A549 (cell line): ENCODE results near the gene MTPN. TPM values are rescaled to one million over a fixed set of nuclear protein-coding genes. Genes with fewer than 3 reads are reported as not detected.

ENCODE experiments used
- ATAC-seq, 2 experiments: fragments of 200-7000 bp in 1 of 2; fragments of >200 bp in 1 of 2; cut with Nextera tagmentation in 1 of 2; cut with Tn5 transposase in 1 of 2; 3 replicates each; pipeline versions ENCODE4 v1.8.0 to v1.9.1; 2018 to 2020; ENCODE audit warnings: mild to moderate bottlenecking in 1 of 2, moderate library complexity in 1 of 2
- CTCF ChIA-PET: fragments of 300-600 bp; sonication (Branson Sonifier 250); formaldehyde crosslinking; extraction: SDS; loops from one replicate; lab custom pipeline; 2021; ENCODE audit warnings: antibody characterized with exemption, inconsistent platforms; lab: Yijun Ruan, JAX
- POLR2A ChIA-PET: fragments of 350-600 bp; formaldehyde crosslinking; extraction: SDS; loops from one replicate; lab custom pipeline; 2021; ENCODE audit warnings: antibody characterized with exemption, inconsistent platforms; lab: Yijun Ruan, JAX
- DNase-seq, 2 experiments: peaks; one replicate each; pipeline versions ENCODE4 v3.0.0 to v3.0.0-alpha.2; 2011 to 2016; ENCODE audit warnings: low read depth in 1 of 2, low spot score in 1 of 2
- FAIRE-seq: peaks from 2 replicates; lab custom pipeline; 2011; peaks lifted over from hg19 to GRCh38; lab: Jason Lieb, UNC
- H3K27ac ChIP-seq, 2 experiments: fragments of >200 bp; sonication (Bioruptor Twin); formaldehyde crosslinking; 3 replicates each; pipeline ENCODE4 v1.5.1; 2016 to 2017
- H3K4me1 ChIP-seq: fragments of >200 bp; sonication (Bioruptor Twin); formaldehyde crosslinking; 3 replicates; pipeline ENCODE4 v1.6.1; 2016
- H3K4me2 ChIP-seq: fragments of >200 bp; sonication (Bioruptor Twin); formaldehyde crosslinking; 3 replicates; pipeline ENCODE4 v1.6.1; 2016
- H3K4me3 ChIP-seq: fragments of >200 bp; sonication (Bioruptor Twin); formaldehyde crosslinking; 3 replicates; pipeline ENCODE4 v1.5.1; 2016
- H3K9me3 ChIP-seq: fragments of >200 bp; sonication (Bioruptor Twin); formaldehyde crosslinking; 3 replicates; pipeline ENCODE4 v1.6.1; 2016
- CBX2 ChIP-seq: fragments of 200-600 bp; sonication (generic); IDR thresholded peaks from 2 replicates; pipeline ENCODE4 v1.6.1; 2016; ENCODE audit warnings: low read depth, mild to moderate bottlenecking, borderline replicate concordance
- CEBPB ChIP-seq, 2 experiments: fragments of >200 bp in 1 of 2; sonication (Bioruptor Twin) in 1 of 2; formaldehyde crosslinking in 1 of 2; IDR thresholded peaks; 2 replicates each; pipeline ENCODE4 v1.6.1; 2012 to 2016
- CHD4 ChIP-seq: fragments of 200-600 bp; sonication (generic); IDR thresholded peaks from 2 replicates; pipeline ENCODE4 v1.6.1; 2016; ENCODE audit warnings: antibody characterized with exemption, mild to moderate bottlenecking, borderline replicate concordance
- FOSB ChIP-seq: fragments of 250-450 bp; sonication (Bioruptor Pico); IDR thresholded peaks from 2 replicates; pipeline ENCODE4 v1.5.0; 2020; ENCODE audit warnings: mild to moderate bottlenecking, moderate library complexity
- FOSL2 ChIP-seq, 2 experiments: fragments of 450-650 bp in 1 of 2; fragments of >200 bp in 1 of 2; sonication (Bioruptor Twin) in 1 of 2; formaldehyde crosslinking; IDR thresholded peaks; 2 replicates each; pipeline versions ENCODE4 v1.5.0 to v1.6.1; 2016 to 2020; ENCODE audit warnings: mild to moderate bottlenecking in 1 of 2, moderate library complexity in 1 of 2
- FOXS1 ChIP-seq: fragments of 250-450 bp; sonication (Bioruptor Pico); IDR thresholded peaks from 2 replicates; pipeline ENCODE4 v1.5.0; 2020; ENCODE audit warnings: mild to moderate bottlenecking, moderate library complexity
- HDAC2 ChIP-seq: fragments of 200-600 bp; sonication (generic); IDR thresholded peaks from 2 replicates; pipeline ENCODE4 v1.6.1; 2016
- HOXB13 ChIP-seq: fragments of 250-450 bp; sonication (Bioruptor Pico); IDR thresholded peaks from 2 replicates; pipeline ENCODE4 v1.5.0; 2020; ENCODE audit warnings: low read depth, mild to moderate bottlenecking, moderate library complexity
- KDM5A ChIP-seq: fragments of 200-600 bp; sonication (generic); IDR thresholded peaks from 2 replicates; pipeline ENCODE4 v1.6.1; 2016; ENCODE audit warnings: antibody characterized with exemption, mild to moderate bottlenecking
- NPAS2 ChIP-seq: fragments of 250-450 bp; sonication (Bioruptor Pico); IDR thresholded peaks from 2 replicates; pipeline ENCODE4 v1.8.0; 2022; ENCODE audit warnings: mild to moderate bottlenecking, moderate library complexity, borderline replicate concordance
- PBX3 ChIP-seq: IDR thresholded peaks from 2 replicates; pipeline ENCODE4 v1.6.1; 2012
- POLR2A ChIP-seq: IDR thresholded peaks from 2 replicates; pipeline ENCODE4 v1.6.1; 2012; ENCODE audit warnings: mild to moderate bottlenecking, low read length
- RNF2 ChIP-seq: fragments of 200-600 bp; sonication (generic); IDR thresholded peaks from 2 replicates; pipeline ENCODE4 v1.6.1; 2016; ENCODE audit warnings: low read depth, mild to moderate bottlenecking, antibody characterized with exemption, moderate library complexity, borderline replicate concordance
- SMC3 ChIP-seq: fragments of >200 bp; sonication (Bioruptor Twin); formaldehyde crosslinking; IDR thresholded peaks from 3 replicates; pipeline ENCODE4 v1.6.1; 2018; ENCODE audit warnings: inconsistent platforms
- SREBF2 ChIP-seq: fragments of 450-650 bp; IDR thresholded peaks from 2 replicates; pipeline ENCODE4 v1.6.1; 2014; ENCODE audit warnings: mild to moderate bottlenecking, moderate library complexity
- TFCP2L1 ChIP-seq: fragments of 250-450 bp; sonication (Bioruptor Pico); IDR thresholded peaks from 2 replicates; pipeline ENCODE4 v1.5.0; 2021; ENCODE audit warnings: mild to moderate bottlenecking
- TP53 ChIP-seq: fragments of 250-450 bp; sonication (Bioruptor Pico); IDR thresholded peaks from 2 replicates; pipeline ENCODE4 v1.5.0; 2021; ENCODE audit warnings: mild to moderate bottlenecking, moderate library complexity
- ZFP36 ChIP-seq: fragments of 450-650 bp; IDR thresholded peaks from 2 replicates; pipeline ENCODE4 v1.6.1; 2014; ENCODE audit warnings: borderline replicate concordance; ENCODE audit not compliant: partially characterized antibody
- ZSCAN20 ChIP-seq: fragments of 250-450 bp; sonication (Bioruptor Pico); IDR thresholded peaks from 2 replicates; pipeline ENCODE4 v1.8.0; 2022; ENCODE audit warnings: mild to moderate bottlenecking, moderate library complexity
- WGBS: methylation state at CpG from one replicate; pipeline ENCODE4 v1.1.6; 2017; ENCODE audit errors: missing lambda C conversion rate; 5-methylcytosine and 5-hydroxymethylcytosine counted together
- polyA plus RNA-seq, 4 experiments: library from polyadenylated mRNA; depleted of rRNA in 3 of 4; stranded (reverse); fragments of >200 nt; fragmentation: RNase III in 1 of 4; extraction: RNeasy Plus Mini Kit Qiagen cat#74134 plus additional on column Dnase treatment in 1 of 4; gene quantifications; 2 replicates in 3 of 4; 3 replicates in 1 of 4; pipeline ENCODE4 v1.2.3, GENCODE V29; 2011 to 2017
- TF ChIP-seq, protein P1 (sequence below): fragments of 450-650 bp; IDR thresholded peaks from 2 replicates; pipeline ENCODE4 v1.6.1; 2014; ENCODE audit warnings: antibody characterized with exemption
- TF ChIP-seq, protein P2 (sequence below): IDR thresholded peaks from 2 replicates; pipeline ENCODE4 v1.6.1; 2012
- TF ChIP-seq, protein P3 (sequence below): fragments of 250-450 bp; sonication (Bioruptor Pico); IDR thresholded peaks from 2 replicates; pipeline ENCODE4 v1.5.0; 2021; ENCODE audit warnings: mild to moderate bottlenecking, moderate library complexity, borderline replicate concordance
- TF ChIP-seq, protein P4 (sequence below): fragments of >200 bp; sonication (Bioruptor Twin); formaldehyde crosslinking; IDR thresholded peaks from 3 replicates; pipeline ENCODE4 v1.5.1; 2016
- TF ChIP-seq, protein P5 (sequence below): fragments of >200 bp; sonication (Bioruptor Twin); formaldehyde crosslinking; IDR thresholded peaks from 2 replicates; pipeline ENCODE4 v1.6.1; 2016
- TF ChIP-seq, protein P6 (sequence below): fragments of >200 bp; sonication (Bioruptor Twin); formaldehyde crosslinking; IDR thresholded peaks from 3 replicates; pipeline ENCODE4 v1.6.1; 2016

MTPN gene
- polyA plus RNA-seq, 2 of the 4 experiments (the other 2 are of a cell fraction) = 147 to 206 TPM

DNA sequence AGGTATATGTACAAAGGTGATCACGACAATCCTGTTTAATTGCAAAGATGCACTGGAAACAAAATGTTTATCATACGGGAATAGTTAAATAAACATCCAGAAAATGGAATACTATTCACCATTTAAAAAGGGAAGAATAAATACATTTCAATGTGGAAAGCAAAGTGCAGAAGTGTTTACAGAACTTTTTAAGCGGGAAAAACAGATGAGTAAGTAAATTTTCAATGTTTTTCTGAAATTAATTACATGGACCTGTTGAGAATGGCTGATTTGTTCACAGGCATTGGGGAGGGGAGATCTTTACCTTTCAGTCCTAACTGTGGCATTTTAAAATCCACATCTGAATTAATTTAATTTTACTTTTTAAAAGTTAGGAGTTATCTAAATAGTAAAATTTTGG lies 7.1 kb downstream of the MTPN start:
- Histone ChIP-seq H3K4me1 (peaks cover 7% of the 10 kb centered on the region), H3K27ac (no peak overlapping the region), H3K4me3 (no peak overlapping the region), H3K4me2 (no peak overlapping the region), H3K9me3 (no peaks in the 10 kb centered on the region)
- 90% methylated on average over 3 of the region's 3 CpGs for WGBS
- FAIRE-seq (no peak), ATAC-seq (no peak), DNase-seq (no peak)
- ChIA-PET POLR2A (no interaction called here), CTCF (no interaction called here)
- TF ChIP-seq FOSL2 (IDR thresholded peaks at IDR 0.05) (no peak), FOSL2 (CRISPR knock-in tag; IDR thresholded peaks at IDR 0.05) (no peak), FOXS1 (CRISPR knock-in tag) (no peak), TFCP2L1 (CRISPR knock-in tag) (no peak), KDM5A (no peak), RNF2 (no peak), SREBF2 (no peak), NPAS2 (CRISPR knock-in tag) (no peak), HDAC2 (no peak), SMC3 (no peak), FOSB (no peak), TP53 (CRISPR knock-in tag) (no peak), ZSCAN20 (CRISPR knock-in tag) (no peak), CBX2 (no peak), CHD4 (no peak), ZFP36 (no peak)
- TF ChIP-seq, protein P1, sequence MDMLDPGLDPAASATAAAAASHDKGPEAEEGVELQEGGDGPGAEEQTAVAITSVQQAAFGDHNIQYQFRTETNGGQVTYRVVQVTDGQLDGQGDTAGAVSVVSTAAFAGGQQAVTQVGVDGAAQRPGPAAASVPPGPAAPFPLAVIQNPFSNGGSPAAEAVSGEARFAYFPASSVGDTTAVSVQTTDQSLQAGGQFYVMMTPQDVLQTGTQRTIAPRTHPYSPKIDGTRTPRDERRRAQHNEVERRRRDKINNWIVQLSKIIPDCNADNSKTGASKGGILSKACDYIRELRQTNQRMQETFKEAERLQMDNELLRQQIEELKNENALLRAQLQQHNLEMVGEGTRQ = no peak
- TF ChIP-seq, protein P2, sequence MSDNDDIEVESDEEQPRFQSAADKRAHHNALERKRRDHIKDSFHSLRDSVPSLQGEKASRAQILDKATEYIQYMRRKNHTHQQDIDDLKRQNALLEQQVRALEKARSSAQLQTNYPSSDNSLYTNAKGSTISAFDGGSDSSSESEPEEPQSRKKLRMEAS = no peak
- TF ChIP-seq, protein P3, sequence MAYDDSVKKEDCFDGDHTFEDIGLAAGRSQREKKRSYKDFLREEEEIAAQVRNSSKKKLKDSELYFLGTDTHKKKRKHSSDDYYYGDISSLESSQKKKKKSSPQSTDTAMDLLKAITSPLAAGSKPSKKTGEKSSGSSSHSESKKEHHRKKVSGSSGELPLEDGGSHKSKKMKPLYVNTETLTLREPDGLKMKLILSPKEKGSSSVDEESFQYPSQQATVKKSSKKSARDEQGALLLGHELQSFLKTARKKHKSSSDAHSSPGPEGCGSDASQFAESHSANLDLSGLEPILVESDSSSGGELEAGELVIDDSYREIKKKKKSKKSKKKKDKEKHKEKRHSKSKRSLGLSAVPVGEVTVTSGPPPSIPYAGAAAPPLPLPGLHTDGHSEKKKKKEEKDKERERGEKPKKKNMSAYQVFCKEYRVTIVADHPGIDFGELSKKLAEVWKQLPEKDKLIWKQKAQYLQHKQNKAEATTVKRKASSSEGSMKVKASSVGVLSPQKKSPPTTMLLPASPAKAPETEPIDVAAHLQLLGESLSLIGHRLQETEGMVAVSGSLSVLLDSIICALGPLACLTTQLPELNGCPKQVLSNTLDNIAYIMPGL (CRISPR knock-in tag) = no peak
- TF ChIP-seq, protein P4, sequence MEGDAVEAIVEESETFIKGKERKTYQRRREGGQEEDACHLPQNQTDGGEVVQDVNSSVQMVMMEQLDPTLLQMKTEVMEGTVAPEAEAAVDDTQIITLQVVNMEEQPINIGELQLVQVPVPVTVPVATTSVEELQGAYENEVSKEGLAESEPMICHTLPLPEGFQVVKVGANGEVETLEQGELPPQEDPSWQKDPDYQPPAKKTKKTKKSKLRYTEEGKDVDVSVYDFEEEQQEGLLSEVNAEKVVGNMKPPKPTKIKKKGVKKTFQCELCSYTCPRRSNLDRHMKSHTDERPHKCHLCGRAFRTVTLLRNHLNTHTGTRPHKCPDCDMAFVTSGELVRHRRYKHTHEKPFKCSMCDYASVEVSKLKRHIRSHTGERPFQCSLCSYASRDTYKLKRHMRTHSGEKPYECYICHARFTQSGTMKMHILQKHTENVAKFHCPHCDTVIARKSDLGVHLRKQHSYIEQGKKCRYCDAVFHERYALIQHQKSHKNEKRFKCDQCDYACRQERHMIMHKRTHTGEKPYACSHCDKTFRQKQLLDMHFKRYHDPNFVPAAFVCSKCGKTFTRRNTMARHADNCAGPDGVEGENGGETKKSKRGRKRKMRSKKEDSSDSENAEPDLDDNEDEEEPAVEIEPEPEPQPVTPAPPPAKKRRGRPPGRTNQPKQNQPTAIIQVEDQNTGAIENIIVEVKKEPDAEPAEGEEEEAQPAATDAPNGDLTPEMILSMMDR = no peak

GRCh38 chr7:135966341-135967043 lies 10.7 kb downstream of the MTPN start:
- H3K4me2 ChIP-seq = no peak overlapping the region
- POLR2A ChIA-PET = no interaction called here
- DNase-seq (no peak), FAIRE-seq (no peak), ATAC-seq (no peak)
- H3K9me3 ChIP-seq = no peaks in the 10 kb centered on the region
- no peak overlapping the region for H3K4me3 ChIP-seq
- CTCF ChIA-PET = interaction anchor here (1.2 to 1.8 kb wide), 3 partner anchors 10 to 166 kb away, joined by 3 to 7 read pairs (median 3); no protein-coding TSS in a partner anchor
- H3K4me1 ChIP-seq = peaks cover 14% of the 10 kb centered on the region; the same call in 2 of the 3 replicates
- no peak overlapping the region for H3K27ac ChIP-seq
- TF ChIP-seq POLR2A = no peak
- TF ChIP-seq HOXB13 = no peak
- TF ChIP-seq, protein P5, sequence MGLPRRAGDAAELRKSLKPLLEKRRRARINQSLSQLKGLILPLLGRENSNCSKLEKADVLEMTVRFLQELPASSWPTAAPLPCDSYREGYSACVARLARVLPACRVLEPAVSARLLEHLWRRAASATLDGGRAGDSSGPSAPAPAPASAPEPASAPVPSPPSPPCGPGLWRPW = no peak
- no peak for TF ChIP-seq PBX3
- TF ChIP-seq CEBPB (IDR thresholded peaks at IDR 0.05) = no peak
- no peak for TF ChIP-seq SREBF2
- TF ChIP-seq, protein P6, sequence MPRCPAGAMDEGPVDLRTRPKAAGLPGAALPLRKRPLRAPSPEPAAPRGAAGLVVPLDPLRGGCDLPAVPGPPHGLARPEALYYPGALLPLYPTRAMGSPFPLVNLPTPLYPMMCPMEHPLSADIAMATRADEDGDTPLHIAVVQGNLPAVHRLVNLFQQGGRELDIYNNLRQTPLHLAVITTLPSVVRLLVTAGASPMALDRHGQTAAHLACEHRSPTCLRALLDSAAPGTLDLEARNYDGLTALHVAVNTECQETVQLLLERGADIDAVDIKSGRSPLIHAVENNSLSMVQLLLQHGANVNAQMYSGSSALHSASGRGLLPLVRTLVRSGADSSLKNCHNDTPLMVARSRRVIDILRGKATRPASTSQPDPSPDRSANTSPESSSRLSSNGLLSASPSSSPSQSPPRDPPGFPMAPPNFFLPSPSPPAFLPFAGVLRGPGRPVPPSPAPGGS = no peak
- WGBS = 93% methylated on average over 9 of the region's 9 CpGs
